HUDEP-2 (cell line): ENCODE data around the gene SOHLH1.
A peak's percentile ranks its signal among the peaks of the same experiment; 100 is the strongest.

Experiments
- DNase-seq, 76 experiments: peaks; one replicate each; lab custom pipeline; 2025; ENCODE audit not compliant: unreplicated experiment in 76 of 76; lab: John Stamatoyannopoulos, UW

Gene SOHLH1

GRCh38 chr9:135699440-135699839 is at the start of gene SOHLH1:
SOHLH1 (minus strand) TSS chr9:135699481; CDS start chr9:135699467, 14 bp downstream.
- DNase-seq = no peak

- no peak for DNase-seq
Observed at GRCh38 chr9:135748676-135749075, 49.4 kb upstream of the SOHLH1 start.

- DNase-seq = no peak
Observed at GRCh38 chr9:135747311-135747710, 48.0 kb upstream of the SOHLH1 start.

GRCh38 chr9:135746565-135746964 is 47.3 kb upstream of the SOHLH1 start:
- DNase-seq = peak in 9 of 76 experiments; percentile 1 to 21 (median 6)

GRCh38 chr9:135745686-135746324 is 46.5 kb upstream of the SOHLH1 start:
- no peak for DNase-seq

GRCh38 chr9:135745189-135745588 is 45.9 kb upstream of the SOHLH1 start:
- DNase-seq = no peak

GRCh38 chr9:135744333-135745070 is 45.2 kb upstream of the SOHLH1 start:
- no peak for DNase-seq

GRCh38 chr9:135743546-135744332 is 44.5 kb upstream of the SOHLH1 start:
- DNase-seq = no peak

- no peak for DNase-seq
Observed at GRCh38 chr9:135743021-135743420, 43.7 kb upstream of the SOHLH1 start.

GRCh38 chr9:135741276-135742219 is 42.3 kb upstream of the SOHLH1 start:
- no peak for DNase-seq

- DNase-seq = no peak
Observed at GRCh38 chr9:135739271-135740220, 40.3 kb upstream of the SOHLH1 start.

GRCh38 chr9:135737840-135738521 is 38.7 kb upstream of the SOHLH1 start:
- DNase-seq = no peak

GRCh38 chr9:135736979-135737839 is 37.9 kb upstream of the SOHLH1 start:
- DNase-seq = no peak

- DNase-seq = no peak
Observed at GRCh38 chr9:135736272-135736978, 37.1 kb upstream of the SOHLH1 start.

GRCh38 chr9:135734616-135735144 is 35.4 kb upstream of the SOHLH1 start:
- no peak for DNase-seq

- no peak for DNase-seq
Observed at GRCh38 chr9:135732569-135733257, 33.4 kb upstream of the SOHLH1 start.
